ENCODE data around the gene ARHGAP30.

Gene ARHGAP30

DNA sequence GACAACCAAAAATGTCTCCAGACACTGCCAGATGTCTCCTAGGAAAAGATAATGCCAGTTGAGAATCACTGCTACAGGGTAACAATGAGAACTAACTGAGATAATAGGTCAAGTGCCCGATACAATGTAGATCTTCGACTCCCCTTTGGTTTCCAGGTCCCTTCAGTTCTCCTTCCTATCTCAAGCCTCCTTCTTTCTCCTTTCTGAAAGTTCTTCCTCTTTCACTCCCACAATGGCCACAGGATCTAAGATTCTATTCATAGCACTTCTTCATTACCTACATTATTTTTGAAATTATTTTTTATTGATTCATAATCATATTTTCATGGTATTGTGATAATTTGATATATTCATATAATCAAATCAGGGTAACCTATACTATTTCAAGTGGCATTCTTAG is 41.8 kb upstream of the ARHGAP30 start:
- no peaks in the 10 kb centered on the region for H3K27me3 ChIP-seq (replicated peaks; ENCODE audit: control insufficient read depth, insufficient read depth, low read length)
- TF ChIP-seq, protein P1, sequence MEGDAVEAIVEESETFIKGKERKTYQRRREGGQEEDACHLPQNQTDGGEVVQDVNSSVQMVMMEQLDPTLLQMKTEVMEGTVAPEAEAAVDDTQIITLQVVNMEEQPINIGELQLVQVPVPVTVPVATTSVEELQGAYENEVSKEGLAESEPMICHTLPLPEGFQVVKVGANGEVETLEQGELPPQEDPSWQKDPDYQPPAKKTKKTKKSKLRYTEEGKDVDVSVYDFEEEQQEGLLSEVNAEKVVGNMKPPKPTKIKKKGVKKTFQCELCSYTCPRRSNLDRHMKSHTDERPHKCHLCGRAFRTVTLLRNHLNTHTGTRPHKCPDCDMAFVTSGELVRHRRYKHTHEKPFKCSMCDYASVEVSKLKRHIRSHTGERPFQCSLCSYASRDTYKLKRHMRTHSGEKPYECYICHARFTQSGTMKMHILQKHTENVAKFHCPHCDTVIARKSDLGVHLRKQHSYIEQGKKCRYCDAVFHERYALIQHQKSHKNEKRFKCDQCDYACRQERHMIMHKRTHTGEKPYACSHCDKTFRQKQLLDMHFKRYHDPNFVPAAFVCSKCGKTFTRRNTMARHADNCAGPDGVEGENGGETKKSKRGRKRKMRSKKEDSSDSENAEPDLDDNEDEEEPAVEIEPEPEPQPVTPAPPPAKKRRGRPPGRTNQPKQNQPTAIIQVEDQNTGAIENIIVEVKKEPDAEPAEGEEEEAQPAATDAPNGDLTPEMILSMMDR (IDR thresholded peaks at IDR 0.05; ENCODE audit: insufficient read depth, low read length, poor library complexity, severe bottlenecking): no peak
- peaks cover 3% of the 10 kb centered on the region for H3K36me3 ChIP-seq (ENCODE audit: control insufficient read depth, insufficient read depth, low read length)
- DNase-seq (ENCODE audit: extremely low read depth, insufficient read length): no peak
- H3K4me3 ChIP-seq (replicated peaks; ENCODE audit: low read depth, low read length): no peak overlapping the region

DNA sequence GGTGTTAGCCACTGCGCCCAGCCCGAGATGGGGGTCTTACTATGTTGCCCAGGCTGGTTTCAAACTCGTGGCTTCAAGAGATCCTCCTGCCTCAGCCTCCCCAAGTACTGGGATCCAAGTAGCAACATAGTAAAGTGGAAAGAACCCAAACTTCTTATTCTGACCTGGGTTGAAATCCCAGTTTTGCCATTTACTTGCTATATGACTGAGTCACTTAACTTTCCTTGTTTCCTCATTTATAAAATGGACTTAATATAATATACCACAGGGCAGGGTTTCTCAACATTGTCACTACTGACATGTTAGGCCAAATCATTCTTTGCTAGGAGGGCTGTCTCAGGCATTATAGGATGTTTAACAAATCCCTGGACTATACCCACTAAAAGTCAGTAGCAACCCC is 41.4 kb upstream of the ARHGAP30 start:
- H3K4me3 ChIP-seq (replicated peaks; ENCODE audit: low read depth, low read length): no peak overlapping the region
- H3K27me3 ChIP-seq (replicated peaks; ENCODE audit: control insufficient read depth, insufficient read depth, low read length): no peaks in the 10 kb centered on the region
- peaks cover 3% of the 10 kb centered on the region for H3K36me3 ChIP-seq (ENCODE audit: control insufficient read depth, insufficient read depth, low read length)
- DNase-seq (ENCODE audit: extremely low read depth, insufficient read length): no peak
- TF ChIP-seq, protein P1 (IDR thresholded peaks at IDR 0.05; ENCODE audit: insufficient read depth, low read length, poor library complexity, severe bottlenecking): no peak

DNA sequence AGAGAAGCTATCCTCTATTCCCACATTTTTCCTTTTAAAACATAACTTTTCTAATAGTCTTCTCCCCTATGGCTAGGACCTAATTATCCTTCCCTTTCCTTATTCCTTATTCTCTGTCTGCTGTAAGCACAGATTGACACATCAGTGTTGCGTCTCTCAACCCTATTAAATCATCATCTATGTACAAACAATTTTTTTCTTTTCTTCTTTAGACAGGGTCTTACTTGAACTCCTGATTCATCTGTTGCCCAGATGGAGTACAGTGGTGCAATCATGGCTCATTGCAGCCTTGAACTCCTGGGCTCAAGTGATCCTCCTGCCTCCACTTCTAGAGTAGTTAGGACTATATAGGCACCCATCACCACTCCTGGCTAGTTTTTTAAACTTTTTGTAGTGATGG is 36.7 kb upstream of the ARHGAP30 start:
- TF ChIP-seq, protein P1 (IDR thresholded peaks at IDR 0.05; ENCODE audit: insufficient read depth, low read length, poor library complexity, severe bottlenecking): no peak
- Histone ChIP-seq H3K27me3 (replicated peaks; ENCODE audit: control insufficient read depth, insufficient read depth, low read length) (no peaks in the 10 kb centered on the region), H3K36me3 (ENCODE audit: control insufficient read depth, insufficient read depth, low read length) (peaks cover 7% of the 10 kb centered on the region), H3K4me3 (replicated peaks; ENCODE audit: low read depth, low read length) (no peak overlapping the region)
- DNase-seq (ENCODE audit: extremely low read depth, insufficient read length): no peak

DNA sequence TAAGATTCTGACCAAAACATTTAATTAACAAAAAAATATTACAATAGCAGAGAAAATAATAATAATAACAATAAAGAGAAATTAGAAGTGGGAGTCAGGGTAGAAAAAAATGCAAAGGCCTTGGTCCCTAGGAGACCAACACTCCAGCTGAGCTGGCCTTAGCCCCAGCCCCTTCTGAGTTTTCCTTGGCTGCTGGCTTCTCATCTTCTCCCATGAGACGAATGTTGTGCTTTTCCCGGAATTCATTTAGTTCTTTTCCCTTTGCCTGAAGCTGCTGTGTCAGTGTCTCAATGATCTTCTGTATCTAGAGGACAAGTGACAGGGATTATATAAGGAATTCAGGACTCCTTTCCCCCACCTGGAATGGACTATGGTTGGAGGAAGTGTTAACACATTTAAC is 30.9 kb upstream of the ARHGAP30 start:
- TF ChIP-seq, protein P1 (IDR thresholded peaks at IDR 0.05; ENCODE audit: insufficient read depth, low read length, poor library complexity, severe bottlenecking): no peak
- Histone ChIP-seq H3K4me3 (replicated peaks; ENCODE audit: low read depth, low read length) (no peak overlapping the region), H3K36me3 (ENCODE audit: control insufficient read depth, insufficient read depth, low read length) (peaks cover 10% of the 10 kb centered on the region), H3K27me3 (replicated peaks; ENCODE audit: control insufficient read depth, insufficient read depth, low read length) (no peaks in the 10 kb centered on the region)
- no peak for DNase-seq (ENCODE audit: extremely low read depth, insufficient read length)

DNA sequence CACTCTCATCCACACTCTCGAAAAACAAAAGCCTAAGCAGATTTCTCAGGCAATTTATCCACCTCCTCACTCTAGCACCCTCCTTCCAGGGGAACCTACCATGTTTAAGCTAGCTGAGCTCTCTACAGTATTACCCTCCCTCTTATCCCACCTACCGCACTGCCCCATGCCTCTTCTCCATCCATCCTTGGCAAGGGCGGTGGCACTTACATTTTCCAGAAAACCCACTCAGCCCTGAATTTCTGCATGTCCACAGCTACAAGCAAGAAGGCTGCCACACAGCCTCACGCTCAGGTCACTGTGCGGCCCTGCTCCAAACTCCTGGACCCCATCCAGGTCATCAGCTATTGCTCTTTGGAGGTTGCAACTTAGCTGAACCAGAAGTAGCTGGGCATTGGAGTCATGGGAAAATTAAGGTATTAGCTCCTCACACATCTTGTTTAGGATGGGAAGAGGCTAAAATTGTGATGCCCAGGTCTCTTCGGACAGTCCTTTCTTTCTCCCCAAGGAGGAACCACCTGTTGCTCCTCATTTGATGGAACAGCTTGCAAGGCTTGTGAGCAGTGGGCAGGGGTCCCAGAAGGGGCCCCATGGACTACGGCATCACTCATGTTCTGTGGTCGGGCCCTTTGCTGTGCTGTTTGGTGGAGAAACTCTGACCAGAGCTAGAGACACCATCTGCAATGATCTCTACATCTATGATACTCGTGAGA is 29.6 kb upstream of the ARHGAP30 start:
- Histone ChIP-seq H3K27me3 (replicated peaks; ENCODE audit: control insufficient read depth, insufficient read depth, low read length) (no peaks in the 10 kb centered on the region), H3K4me3 (replicated peaks; ENCODE audit: low read depth, low read length) (peak overlapping the region; percentile 79), H3K36me3 (ENCODE audit: control insufficient read depth, insufficient read depth, low read length) (peaks cover 10% of the 10 kb centered on the region)
- TF ChIP-seq, protein P1 (IDR thresholded peaks at IDR 0.05; ENCODE audit: insufficient read depth, low read length, poor library complexity, severe bottlenecking): no peak
- DNase-seq (ENCODE audit: extremely low read depth, insufficient read length): no peak
